Measurements from ENCODE around the gene MARCHF4. TPM values are rescaled to one million over a fixed set of nuclear protein-coding genes. Genes with fewer than 3 reads are reported as not detected.

The MARCHF4 gene
- total and polyA plus RNA-seq, 2 experiments from 2014 or later, result 0.45 to 1.1 TPM

DNA sequence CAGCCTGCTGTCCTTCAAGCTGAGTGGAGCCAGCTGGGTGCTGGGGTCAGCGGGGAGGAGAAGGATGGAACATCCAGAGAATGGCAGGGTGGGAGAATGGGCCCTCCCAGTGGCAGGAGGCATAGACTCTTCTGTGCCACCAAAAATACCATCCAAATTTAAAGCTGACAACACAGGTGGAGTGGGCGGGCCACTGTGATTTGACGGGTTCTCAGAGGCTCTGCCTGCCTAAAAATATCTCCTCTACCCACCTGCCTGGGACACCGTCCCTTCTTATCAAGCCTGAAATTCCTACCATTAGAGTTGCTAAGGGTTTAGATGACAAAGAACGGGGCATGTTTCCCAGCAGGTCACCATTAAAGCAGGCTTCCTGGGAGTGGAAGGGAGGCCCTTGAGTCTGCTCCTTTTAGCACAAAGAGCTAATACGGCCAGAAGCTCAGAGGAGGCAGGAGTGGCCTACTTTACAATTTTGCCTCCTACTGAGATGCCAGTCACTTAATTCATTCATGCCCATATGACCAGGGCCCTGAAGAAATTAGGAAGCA is 19.8 kb upstream of the MARCHF4 start:
- Histone ChIP-seq H4K20me1 (replicated peaks; ENCODE audit: insufficient read depth) (no peaks in the 10 kb centered on the region), H3K9me2 (ENCODE audit: insufficient read depth) (peaks cover 4% of the 10 kb centered on the region; the same call in 1 of the 2 replicates), H3K36me3 (ENCODE audit: insufficient read depth) (no peaks in the 10 kb centered on the region), H3K27ac (ENCODE audit: low read depth) (no peak overlapping the region), H3K4me3 (no peak overlapping the region), H3K4me1 (ENCODE audit: insufficient read depth) (no peaks in the 10 kb centered on the region), H2AFZ (peak overlapping the region; percentile 7; the same call in 1 of the 2 replicates), H3K27me3 (ENCODE audit: insufficient read depth) (no peaks in the 10 kb centered on the region), H3F3A (replicated peaks; ENCODE audit: low read depth) (no peaks in the 10 kb centered on the region), H3K79me2 (replicated peaks; ENCODE audit: insufficient read depth) (no peaks in the 10 kb centered on the region), H3K4me2 (no peak overlapping the region)
- no peak overlapping the region for H3K4me3 Mint-ChIP-seq
- DNase-seq (ENCODE audit: low spot score) (no peak), ATAC-seq (peak; percentile 60)
- H3K36me3 Mint-ChIP-seq (ENCODE audit: low read depth), result no peaks in the 10 kb centered on the region
- peaks cover 3% of the 10 kb centered on the region; the same call in 1 of the 3 replicates for H3K4me1 Mint-ChIP-seq
- no peaks in the 10 kb centered on the region for H3K9me3 Mint-ChIP-seq
- no peak overlapping the region for H3K27ac Mint-ChIP-seq
- H3K27me3 Mint-ChIP-seq (ENCODE audit: insufficient read depth, low read depth, poor library complexity), result peaks cover 2% of the 10 kb centered on the region
- TF ChIP-seq NANOG (IDR thresholded peaks at IDR 0.05; ENCODE audit: borderline replicate concordance), result no peak
- no peak for TF ChIP-seq EZH2 (IDR thresholded peaks at IDR 0.05; ENCODE audit: low read depth, unreplicated experiment)
- no peak for TF ChIP-seq ZNF331 (CRISPR knock-in tag; IDR thresholded peaks at IDR 0.05; ENCODE audit: low read depth)
- TF ChIP-seq, protein P1, sequence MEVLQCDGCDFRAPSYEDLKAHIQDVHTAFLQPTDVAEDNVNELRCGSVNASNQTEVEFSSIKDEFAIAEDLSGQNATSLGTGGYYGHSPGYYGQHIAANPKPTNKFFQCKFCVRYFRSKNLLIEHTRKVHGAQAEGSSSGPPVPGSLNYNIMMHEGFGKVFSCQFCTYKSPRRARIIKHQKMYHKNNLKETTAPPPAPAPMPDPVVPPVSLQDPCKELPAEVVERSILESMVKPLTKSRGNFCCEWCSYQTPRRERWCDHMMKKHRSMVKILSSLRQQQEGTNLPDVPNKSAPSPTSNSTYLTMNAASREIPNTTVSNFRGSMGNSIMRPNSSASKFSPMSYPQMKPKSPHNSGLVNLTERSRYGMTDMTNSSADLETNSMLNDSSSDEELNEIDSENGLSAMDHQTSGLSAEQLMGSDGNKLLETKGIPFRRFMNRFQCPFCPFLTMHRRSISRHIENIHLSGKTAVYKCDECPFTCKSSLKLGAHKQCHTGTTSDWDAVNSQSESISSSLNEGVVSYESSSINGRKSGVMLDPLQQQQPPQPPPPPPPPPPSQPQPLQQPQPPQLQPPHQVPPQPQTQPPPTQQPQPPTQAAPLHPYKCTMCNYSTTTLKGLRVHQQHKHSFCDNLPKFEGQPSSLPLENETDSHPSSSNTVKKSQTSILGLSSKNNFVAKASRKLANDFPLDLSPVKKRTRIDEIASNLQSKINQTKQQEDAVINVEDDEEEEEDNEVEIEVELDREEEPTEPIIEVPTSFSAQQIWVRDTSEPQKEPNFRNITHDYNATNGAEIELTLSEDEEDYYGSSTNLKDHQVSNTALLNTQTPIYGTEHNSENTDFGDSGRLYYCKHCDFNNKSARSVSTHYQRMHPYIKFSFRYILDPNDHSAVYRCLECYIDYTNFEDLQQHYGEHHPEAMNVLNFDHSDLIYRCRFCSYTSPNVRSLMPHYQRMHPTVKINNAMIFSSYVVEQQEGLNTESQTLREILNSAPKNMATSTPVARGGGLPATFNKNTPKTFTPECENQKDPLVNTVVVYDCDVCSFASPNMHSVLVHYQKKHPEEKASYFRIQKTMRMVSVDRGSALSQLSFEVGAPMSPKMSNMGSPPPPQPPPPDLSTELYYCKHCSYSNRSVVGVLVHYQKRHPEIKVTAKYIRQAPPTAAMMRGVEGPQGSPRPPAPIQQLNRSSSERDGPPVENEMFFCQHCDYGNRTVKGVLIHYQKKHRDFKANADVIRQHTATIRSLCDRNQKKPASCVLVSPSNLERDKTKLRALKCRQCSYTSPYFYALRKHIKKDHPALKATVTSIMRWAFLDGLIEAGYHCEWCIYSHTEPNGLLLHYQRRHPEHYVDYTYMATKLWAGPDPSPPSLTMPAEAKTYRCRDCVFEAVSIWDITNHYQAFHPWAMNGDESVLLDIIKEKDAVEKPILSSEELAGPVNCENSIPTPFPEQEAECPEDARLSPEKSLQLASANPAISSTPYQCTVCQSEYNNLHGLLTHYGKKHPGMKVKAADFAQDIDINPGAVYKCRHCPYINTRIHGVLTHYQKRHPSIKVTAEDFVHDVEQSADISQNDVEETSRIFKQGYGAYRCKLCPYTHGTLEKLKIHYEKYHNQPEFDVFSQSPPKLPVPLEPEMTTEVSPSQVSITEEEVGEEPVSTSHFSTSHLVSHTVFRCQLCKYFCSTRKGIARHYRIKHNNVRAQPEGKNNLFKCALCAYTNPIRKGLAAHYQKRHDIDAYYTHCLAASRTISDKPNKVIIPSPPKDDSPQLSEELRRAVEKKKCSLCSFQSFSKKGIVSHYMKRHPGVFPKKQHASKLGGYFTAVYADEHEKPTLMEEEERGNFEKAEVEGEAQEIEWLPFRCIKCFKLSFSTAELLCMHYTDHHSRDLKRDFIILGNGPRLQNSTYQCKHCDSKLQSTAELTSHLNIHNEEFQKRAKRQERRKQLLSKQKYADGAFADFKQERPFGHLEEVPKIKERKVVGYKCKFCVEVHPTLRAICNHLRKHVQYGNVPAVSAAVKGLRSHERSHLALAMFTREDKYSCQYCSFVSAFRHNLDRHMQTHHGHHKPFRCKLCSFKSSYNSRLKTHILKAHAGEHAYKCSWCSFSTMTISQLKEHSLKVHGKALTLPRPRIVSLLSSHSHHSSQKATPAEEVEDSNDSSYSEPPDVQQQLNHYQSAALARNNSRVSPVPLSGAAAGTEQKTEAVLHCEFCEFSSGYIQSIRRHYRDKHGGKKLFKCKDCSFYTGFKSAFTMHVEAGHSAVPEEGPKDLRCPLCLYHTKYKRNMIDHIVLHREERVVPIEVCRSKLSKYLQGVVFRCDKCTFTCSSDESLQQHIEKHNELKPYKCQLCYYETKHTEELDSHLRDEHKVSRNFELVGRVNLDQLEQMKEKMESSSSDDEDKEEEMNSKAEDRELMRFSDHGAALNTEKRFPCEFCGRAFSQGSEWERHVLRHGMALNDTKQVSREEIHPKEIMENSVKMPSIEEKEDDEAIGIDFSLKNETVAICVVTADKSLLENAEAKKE (CRISPR knock-in tag; IDR thresholded peaks at IDR 0.05), result no peak
- TF ChIP-seq POLR2AphosphoS5 (IDR thresholded peaks at IDR 0.05; ENCODE audit: low read depth), result no peak
- TF ChIP-seq, protein P2, sequence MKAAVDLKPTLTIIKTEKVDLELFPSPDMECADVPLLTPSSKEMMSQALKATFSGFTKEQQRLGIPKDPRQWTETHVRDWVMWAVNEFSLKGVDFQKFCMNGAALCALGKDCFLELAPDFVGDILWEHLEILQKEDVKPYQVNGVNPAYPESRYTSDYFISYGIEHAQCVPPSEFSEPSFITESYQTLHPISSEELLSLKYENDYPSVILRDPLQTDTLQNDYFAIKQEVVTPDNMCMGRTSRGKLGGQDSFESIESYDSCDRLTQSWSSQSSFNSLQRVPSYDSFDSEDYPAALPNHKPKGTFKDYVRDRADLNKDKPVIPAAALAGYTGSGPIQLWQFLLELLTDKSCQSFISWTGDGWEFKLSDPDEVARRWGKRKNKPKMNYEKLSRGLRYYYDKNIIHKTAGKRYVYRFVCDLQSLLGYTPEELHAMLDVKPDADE (IDR thresholded peaks at IDR 0.05), result no peak
- TF ChIP-seq JUNB (IDR thresholded peaks at IDR 0.05; ENCODE audit: unreplicated experiment), result no peak
- TF ChIP-seq EZH2phosphoT487 (IDR thresholded peaks at IDR 0.05; ENCODE audit: unreplicated experiment), result no peak
- TF ChIP-seq, protein P3, sequence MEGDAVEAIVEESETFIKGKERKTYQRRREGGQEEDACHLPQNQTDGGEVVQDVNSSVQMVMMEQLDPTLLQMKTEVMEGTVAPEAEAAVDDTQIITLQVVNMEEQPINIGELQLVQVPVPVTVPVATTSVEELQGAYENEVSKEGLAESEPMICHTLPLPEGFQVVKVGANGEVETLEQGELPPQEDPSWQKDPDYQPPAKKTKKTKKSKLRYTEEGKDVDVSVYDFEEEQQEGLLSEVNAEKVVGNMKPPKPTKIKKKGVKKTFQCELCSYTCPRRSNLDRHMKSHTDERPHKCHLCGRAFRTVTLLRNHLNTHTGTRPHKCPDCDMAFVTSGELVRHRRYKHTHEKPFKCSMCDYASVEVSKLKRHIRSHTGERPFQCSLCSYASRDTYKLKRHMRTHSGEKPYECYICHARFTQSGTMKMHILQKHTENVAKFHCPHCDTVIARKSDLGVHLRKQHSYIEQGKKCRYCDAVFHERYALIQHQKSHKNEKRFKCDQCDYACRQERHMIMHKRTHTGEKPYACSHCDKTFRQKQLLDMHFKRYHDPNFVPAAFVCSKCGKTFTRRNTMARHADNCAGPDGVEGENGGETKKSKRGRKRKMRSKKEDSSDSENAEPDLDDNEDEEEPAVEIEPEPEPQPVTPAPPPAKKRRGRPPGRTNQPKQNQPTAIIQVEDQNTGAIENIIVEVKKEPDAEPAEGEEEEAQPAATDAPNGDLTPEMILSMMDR (conservative IDR thresholded peaks at IDR 0.05; ENCODE audit: low read depth in 2 of 2), result no peak
- TF ChIP-seq STAT1 (IDR thresholded peaks at IDR 0.05; ENCODE audit: unreplicated experiment), result no peak
- no peak for TF ChIP-seq CREB1 (CRISPR knock-in tag; IDR thresholded peaks at IDR 0.05; ENCODE audit: low read depth)
- TF ChIP-seq ZNF114 (CRISPR knock-in tag; IDR thresholded peaks at IDR 0.05), result no peak
- TF ChIP-seq, protein P4, sequence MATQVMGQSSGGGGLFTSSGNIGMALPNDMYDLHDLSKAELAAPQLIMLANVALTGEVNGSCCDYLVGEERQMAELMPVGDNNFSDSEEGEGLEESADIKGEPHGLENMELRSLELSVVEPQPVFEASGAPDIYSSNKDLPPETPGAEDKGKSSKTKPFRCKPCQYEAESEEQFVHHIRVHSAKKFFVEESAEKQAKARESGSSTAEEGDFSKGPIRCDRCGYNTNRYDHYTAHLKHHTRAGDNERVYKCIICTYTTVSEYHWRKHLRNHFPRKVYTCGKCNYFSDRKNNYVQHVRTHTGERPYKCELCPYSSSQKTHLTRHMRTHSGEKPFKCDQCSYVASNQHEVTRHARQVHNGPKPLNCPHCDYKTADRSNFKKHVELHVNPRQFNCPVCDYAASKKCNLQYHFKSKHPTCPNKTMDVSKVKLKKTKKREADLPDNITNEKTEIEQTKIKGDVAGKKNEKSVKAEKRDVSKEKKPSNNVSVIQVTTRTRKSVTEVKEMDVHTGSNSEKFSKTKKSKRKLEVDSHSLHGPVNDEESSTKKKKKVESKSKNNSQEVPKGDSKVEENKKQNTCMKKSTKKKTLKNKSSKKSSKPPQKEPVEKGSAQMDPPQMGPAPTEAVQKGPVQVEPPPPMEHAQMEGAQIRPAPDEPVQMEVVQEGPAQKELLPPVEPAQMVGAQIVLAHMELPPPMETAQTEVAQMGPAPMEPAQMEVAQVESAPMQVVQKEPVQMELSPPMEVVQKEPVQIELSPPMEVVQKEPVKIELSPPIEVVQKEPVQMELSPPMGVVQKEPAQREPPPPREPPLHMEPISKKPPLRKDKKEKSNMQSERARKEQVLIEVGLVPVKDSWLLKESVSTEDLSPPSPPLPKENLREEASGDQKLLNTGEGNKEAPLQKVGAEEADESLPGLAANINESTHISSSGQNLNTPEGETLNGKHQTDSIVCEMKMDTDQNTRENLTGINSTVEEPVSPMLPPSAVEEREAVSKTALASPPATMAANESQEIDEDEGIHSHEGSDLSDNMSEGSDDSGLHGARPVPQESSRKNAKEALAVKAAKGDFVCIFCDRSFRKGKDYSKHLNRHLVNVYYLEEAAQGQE (IDR thresholded peaks at IDR 0.05; ENCODE audit: unreplicated experiment), result no peak
